ENCODE data around the gene SPAG16.
"Not testable (repeated sequence)": the region's sequence is repeated elsewhere in the genome, so short reads cannot be mapped to it uniquely, and the experiment has no call there.

The SPAG16 gene

GRCh38 chr2:213834746-213835145, 550.5 kb downstream of the SPAG16 start:
- no peak for DNase-seq (ENCODE audit: low spot score)

- no peak for DNase-seq (ENCODE audit: low spot score)
These were observed 562.6 kb downstream of the SPAG16 start for GRCh38 chr2:213846856-213847255.

GRCh38 chr2:213847316-213847715, 563.1 kb downstream of the SPAG16 start:
- no peak for DNase-seq (ENCODE audit: low spot score)

- DNase-seq (ENCODE audit: low spot score), result no peak
These were observed 564.4 kb downstream of the SPAG16 start for GRCh38 chr2:213848631-213849030.

GRCh38 chr2:213861638-213862037, 577.4 kb downstream of the SPAG16 start:
- DNase-seq (ENCODE audit: low spot score), result no peak

- no peak for DNase-seq (ENCODE audit: low spot score)
These were observed 578.3 kb downstream of the SPAG16 start for GRCh38 chr2:213862407-213863076.

GRCh38 chr2:213863541-213863940, 579.3 kb downstream of the SPAG16 start:
- DNase-seq (ENCODE audit: low spot score), result no peak

- DNase-seq (ENCODE audit: low spot score), result no peak
These were observed 584.3 kb downstream of the SPAG16 start for GRCh38 chr2:213868526-213868925.

- DNase-seq (ENCODE audit: low spot score), result no peak
These were observed 601.2 kb downstream of the SPAG16 start for GRCh38 chr2:213885485-213885884.

GRCh38 chr2:213914510-213914909, 630.2 kb downstream of the SPAG16 start:
- DNase-seq (ENCODE audit: low spot score), result no peak

- no peak for DNase-seq (ENCODE audit: low spot score)
These were observed 635.8 kb downstream of the SPAG16 start for GRCh38 chr2:213920014-213920413.

GRCh38 chr2:213923543-213923942, 639.3 kb downstream of the SPAG16 start:
- DNase-seq (ENCODE audit: low spot score), result no peak

- DNase-seq (ENCODE audit: low spot score), result no peak
These were observed 650.3 kb downstream of the SPAG16 start for GRCh38 chr2:213934560-213934959.

GRCh38 chr2:213958086-213958485, 673.8 kb downstream of the SPAG16 start:
- DNase-seq (ENCODE audit: low spot score), result no peak

GRCh38 chr2:213959589-213959988, 675.3 kb downstream of the SPAG16 start:
- no peak for DNase-seq (ENCODE audit: low spot score)

GRCh38 chr2:213971536-213971935, 687.3 kb downstream of the SPAG16 start:
- no peak for DNase-seq (ENCODE audit: low spot score)

GRCh38 chr2:213980883-213981282, 696.6 kb downstream of the SPAG16 start:
- no peak for DNase-seq (ENCODE audit: low spot score)

- DNase-seq (ENCODE audit: low spot score), result no peak
These were observed 704.9 kb downstream of the SPAG16 start for GRCh38 chr2:213989207-213989606.

- no peak for DNase-seq (ENCODE audit: low spot score)
These were observed 707.3 kb downstream of the SPAG16 start for GRCh38 chr2:213991453-213992108.

GRCh38 chr2:213995400-213996105, 711.3 kb downstream of the SPAG16 start:
- DNase-seq (ENCODE audit: low spot score), result no peak

GRCh38 chr2:213998976-213999375, 714.7 kb downstream of the SPAG16 start:
- DNase-seq (ENCODE audit: low spot score), result not testable (repeated sequence)

GRCh38 chr2:214004463-214004862, 720.2 kb downstream of the SPAG16 start:
- DNase-seq (ENCODE audit: low spot score), result no peak

GRCh38 chr2:214005337-214005736, 721.1 kb downstream of the SPAG16 start:
- no peak for DNase-seq (ENCODE audit: low spot score)

All from HuH-7.5 (cell line).